ENCODE measurements around the gene XRRA1.

Gene XRRA1

DNA sequence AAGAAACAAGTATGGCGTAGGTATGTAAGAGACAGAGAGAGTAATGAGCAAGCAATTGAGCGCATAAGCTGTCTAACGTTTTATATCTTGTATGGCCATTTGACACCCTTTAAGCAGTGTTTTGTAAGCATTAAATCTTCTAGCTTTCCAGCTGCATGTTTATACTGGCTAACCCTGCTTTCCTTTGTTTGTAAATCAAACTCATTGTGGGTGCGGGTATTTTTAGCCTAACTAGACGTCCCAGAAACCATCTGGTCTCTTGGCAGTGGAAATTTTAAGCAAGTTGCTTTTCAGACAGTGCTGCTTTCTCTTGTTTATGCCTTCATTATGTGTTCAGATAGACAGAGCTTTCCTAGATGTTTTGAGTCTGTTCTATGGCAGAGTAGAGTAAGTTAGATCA is 126.7 kb downstream of the XRRA1 start:
- DNase-seq, result no peak

DNA sequence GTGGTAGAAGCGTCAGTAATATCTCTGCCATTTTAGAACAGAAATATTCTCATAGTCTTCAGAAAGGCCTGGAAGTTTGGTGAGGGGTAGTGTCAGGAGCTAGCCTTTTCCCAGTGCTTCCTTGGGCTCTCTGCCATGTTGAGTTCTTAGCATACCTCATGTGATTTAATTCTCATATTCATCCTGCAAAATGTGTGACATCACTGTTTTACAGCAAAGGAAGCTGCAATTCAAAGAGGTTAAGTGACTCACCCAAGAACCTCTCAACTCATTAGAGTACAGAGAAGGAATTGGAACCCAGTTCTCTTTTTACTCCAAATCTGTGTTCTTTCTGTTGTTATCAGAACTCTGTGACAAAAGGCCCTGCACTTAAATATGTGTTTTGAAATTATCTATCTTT is 128.1 kb downstream of the XRRA1 start:
- no peak for DNase-seq

DNA sequence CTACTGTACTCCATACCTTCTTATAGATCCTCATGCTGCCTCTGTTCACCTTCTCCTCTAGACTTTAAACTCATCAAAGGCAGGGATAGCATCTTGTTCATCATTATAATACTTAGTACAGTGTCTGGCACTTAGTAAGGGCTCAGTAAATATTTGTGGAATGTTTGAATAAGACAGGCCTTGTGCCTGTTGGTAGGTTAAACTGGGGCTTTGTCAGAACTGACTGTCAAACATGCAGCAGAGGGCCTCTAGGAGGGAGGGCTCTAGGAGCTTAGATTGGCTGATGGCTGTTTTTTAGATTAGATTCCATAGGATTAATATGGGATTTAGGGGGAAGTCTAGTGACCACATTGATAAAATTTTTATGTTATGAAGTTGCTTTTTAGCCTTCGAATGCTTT is 129.5 kb downstream of the XRRA1 start:
- DNase-seq, result no peak

DNA sequence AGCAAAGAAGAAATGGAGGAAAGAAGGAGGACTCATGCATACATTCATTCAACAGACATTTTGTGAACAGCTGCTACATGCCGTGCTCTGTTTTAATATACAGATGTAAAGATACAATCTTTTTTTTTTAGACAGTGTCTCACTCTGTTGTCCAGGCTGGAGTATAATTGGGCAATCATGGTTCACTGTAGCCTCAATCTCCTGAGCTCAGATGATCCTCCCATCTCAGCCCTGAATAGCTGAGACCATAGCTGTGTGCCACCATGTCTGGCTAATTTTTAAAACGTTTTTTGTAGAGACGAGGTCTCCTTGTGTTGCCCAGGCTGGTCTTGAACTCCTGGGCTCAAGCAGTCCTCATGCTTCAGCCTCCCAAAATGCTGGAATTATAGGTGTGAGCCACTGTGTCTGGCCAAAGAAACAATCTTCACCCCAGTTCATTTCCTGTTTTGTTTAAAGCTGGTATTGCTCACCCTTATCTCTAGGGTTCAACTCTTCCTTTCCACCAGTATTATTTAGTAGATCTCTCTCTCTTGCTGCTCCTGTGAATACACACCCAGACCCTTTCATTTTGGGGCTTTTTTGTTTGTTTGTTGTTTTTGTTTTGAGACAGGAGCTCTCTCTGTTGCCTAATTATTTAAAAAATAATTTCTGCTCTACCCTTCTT is 130.5 kb downstream of the XRRA1 start:
- DNase-seq, result no peak

DNA sequence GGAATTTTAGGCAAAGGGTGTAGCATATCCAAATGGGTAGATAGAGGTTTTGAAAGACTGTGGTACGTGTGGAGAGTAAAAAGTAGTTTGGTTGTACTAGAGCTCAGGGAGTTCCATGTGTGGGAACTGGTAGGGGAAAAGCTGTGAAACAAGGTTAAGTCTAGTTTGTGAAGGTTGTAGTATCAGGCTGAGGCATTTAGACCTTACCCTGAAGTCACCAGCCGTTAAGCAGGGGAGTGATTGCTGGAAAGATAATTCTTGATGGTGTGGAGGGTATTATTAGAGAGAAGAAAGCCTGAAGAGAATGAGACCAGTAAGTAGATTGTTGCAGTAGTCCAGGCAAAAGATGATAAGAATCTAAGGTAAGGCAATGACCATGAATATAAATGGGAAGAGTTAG is 132.2 kb downstream of the XRRA1 start:
- no peak for DNase-seq

DNA sequence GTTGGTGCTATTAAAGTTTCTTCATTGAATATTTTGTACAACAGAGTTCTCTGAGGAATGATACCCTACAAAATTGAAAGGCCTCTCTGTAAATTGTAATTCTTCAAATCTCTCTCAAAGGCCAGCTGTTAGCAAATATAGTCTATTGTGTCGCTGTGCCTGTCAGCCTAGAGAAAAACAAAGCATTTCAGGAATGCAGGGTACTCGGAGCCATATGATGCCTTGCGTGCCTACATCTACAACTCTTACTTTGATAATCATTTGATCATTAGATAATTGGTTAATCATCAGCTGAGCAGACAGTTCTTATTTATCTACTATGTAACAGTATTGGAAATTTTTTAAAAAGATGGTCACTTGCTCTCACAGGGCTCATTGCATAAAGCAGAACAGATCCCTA is 132.9 kb downstream of the XRRA1 start:
- no peak for DNase-seq

DNA sequence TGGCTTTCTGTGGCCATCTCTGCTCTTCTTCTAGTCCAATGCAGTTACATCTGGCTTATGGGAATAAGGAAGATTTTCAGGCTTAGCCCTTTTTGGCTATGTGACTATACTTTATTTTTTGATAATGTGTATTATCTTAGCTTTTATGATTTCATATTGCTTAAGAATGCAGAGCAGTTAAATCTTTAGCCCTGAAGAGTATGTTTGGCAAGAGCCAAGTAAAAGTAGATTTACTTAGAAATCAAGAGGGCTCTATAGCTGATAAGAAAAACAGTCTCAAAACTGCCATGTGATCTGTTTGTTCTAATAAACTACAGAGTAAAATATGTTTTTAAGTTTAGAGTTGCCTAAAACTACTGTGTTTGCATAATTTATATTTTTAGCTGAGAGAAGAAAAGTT is 139.1 kb downstream of the XRRA1 start:
- no peak for DNase-seq

DNA sequence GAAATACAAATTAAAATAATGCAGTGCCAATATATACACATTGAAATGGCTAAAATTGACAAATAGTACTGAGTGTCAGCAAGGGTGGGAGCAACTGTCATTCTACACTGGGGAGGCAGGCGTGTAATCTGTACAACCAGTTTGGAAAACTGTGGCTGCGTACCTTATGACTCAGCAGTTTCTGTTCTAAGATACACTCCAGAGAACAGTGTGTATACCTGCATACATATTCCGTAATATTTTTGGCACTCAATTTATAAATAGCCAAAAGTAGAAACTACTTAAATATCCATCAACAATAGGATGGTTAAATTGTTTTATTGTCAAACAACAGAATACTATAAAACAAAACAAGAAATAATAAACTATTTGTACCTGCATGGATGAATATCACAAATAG is 142.6 kb downstream of the XRRA1 start:
- no peak for DNase-seq

DNA sequence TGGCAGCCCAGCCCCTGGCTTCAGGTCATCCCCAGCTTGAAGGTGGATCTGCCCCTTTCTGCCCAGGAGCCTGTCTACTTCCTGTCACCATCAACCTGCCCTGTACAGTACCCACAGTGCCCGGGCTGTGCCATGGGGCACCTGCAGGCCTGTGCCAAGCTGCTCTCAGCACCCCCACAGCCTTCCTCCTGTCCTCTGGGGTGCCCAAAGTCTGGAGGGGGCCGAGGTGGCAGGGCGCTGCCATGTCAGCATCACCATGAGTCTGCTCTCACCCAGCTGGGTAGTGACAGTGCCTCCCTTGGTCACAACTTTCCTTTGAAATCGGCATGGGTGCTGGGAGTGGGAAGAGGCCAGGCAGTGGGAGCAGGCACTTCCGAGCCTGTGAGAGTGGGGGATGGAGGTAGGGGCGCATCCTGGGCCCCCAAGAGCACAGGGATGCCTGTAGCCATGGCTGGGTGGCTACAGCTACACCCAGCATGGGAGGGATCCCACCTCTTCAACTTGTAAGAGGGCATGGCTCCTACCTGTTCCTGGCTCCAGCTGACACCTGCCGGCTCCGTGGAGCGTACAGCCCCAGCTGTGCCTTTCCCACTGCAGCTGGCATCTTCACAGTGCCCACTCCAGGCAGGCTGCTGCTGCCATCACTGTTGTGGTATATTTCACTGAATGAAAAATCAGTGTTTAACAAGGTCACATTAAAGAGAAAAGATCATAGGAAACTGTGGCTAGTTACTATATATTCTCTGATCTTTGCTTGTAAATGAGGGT is 157.4 kb downstream of the XRRA1 start:
- DNase-seq, result no peak

Data from femur (tissue), 1 donor.